HCT116 (cell line): ENCODE measurements around the gene ZBTB47. TPM values are rescaled to one million over a fixed set of nuclear protein-coding genes. Genes with fewer than 3 reads are reported as not detected.

Source experiments
- ATAC-seq: fragments of 200-7000 bp; cut with Tn5 transposase; 2 replicates; pipeline ENCODE4 v1.9.1; 2020; ENCODE audit warnings: mild to moderate bottlenecking, moderate library complexity
- BruUV-seq: library from RNA; stranded (reverse); fragments of 400-500 nt; replicated peaks from 2 replicates; lab custom pipeline; 2021; lab: Mats Ljungman, UMichigan
- CTCF ChIA-PET: fragments of 300-600 bp; sonication (Branson Sonifier 250); formaldehyde crosslinking; loops from one replicate; lab custom pipeline; 2021; ENCODE audit warnings: antibody characterized with exemption; lab: Charles Lee
- POLR2A ChIA-PET: fragments of 300-600, 350-600 bp; sonication (Branson Sonifier 250); formaldehyde crosslinking; loops from one replicate; lab custom pipeline; 2021; ENCODE audit warnings: antibody characterized with exemption; lab: Charles Lee
- RAD21 ChIA-PET, 2 experiments: fragments of 300-600 bp; sonication (Branson Sonifier 250); formaldehyde crosslinking; loops; one replicate each; lab custom pipeline; 2023; ENCODE audit warnings: low total read pairs in 2 of 2; ENCODE audit not compliant: uncharacterized antibody in 2 of 2, unreplicated experiment in 2 of 2, low non-redundant PET in 1 of 2; lab: Charles Lee
- DNase-seq: peaks from one replicate; pipeline ENCODE4 v3.0.0-alpha.2; 2010; ENCODE audit warnings: low read depth, low spot score
- H2AFZ ChIP-seq: fragments of 200-600 bp; shearing (Covaris generic), sonication (generic); 2 replicates; pipeline ENCODE4 v1.6.1; 2017; ENCODE audit warnings: low read depth, mixed run types, mixed read lengths, antibody characterized with exemption, low read length; ENCODE audit not compliant: poor library complexity, severe bottlenecking
- H3K27ac ChIP-seq: 2 replicates; pipeline ENCODE4 v1.5.1; 2012; ENCODE audit warnings: low read depth, low read length
- H3K27me3 ChIP-seq: fragments of 200-600 bp; sonication (generic); 2 replicates; pipeline ENCODE4 v1.6.1; 2016; ENCODE audit warnings: mixed run types, low read length, mixed read lengths; ENCODE audit not compliant: insufficient read depth
- H3K36me3 ChIP-seq, 2 experiments: fragments of 200-500 bp in 1 of 2; fragments of 200-600 bp in 1 of 2; sonication (Bioruptor generic) in 1 of 2; sonication (generic) in 1 of 2; 2 replicates each; pipeline versions ENCODE4 v1.5.1 to v1.6.1; 2014 to 2016; ENCODE audit warnings: low read length in 2 of 2, inconsistent platforms in 1 of 2, mixed read lengths in 1 of 2, mixed run types in 1 of 2; ENCODE audit not compliant: insufficient read depth in 2 of 2, control insufficient read depth in 1 of 2
- H3K4me1 ChIP-seq, 2 experiments: fragments of 200-600 bp in 1 of 2; sonication (generic) in 1 of 2; 2 replicates each; pipeline versions ENCODE4 v1.5.1 to v1.6.1; 2012 to 2017; ENCODE audit warnings: low read length in 2 of 2, inconsistent platforms in 1 of 2, mild to moderate bottlenecking in 1 of 2, mixed read lengths in 1 of 2, mixed run types in 1 of 2, moderate library complexity in 1 of 2; ENCODE audit not compliant: insufficient read depth in 2 of 2, control insufficient read depth in 1 of 2
- H3K4me2 ChIP-seq: fragments of 200-600 bp; sonication (generic); 2 replicates; pipeline ENCODE4 v1.6.1; 2017; ENCODE audit warnings: mixed run types, low read length, mixed read lengths
- H3K4me3 ChIP-seq, 2 experiments: fragments of 200-600 bp in 1 of 2; sonication (generic) in 1 of 2; replicated peaks in 1 of 2; 2 replicates each; pipeline ENCODE4 v1.5.1; 2011 to 2016; ENCODE audit warnings: low read length in 2 of 2, control low read depth in 1 of 2, low read depth in 1 of 2, mild to moderate bottlenecking in 1 of 2, mixed read lengths in 1 of 2, mixed run types in 1 of 2
- H3K79me2 ChIP-seq: fragments of 200-600 bp; sonication (generic); 2 replicates; pipeline ENCODE4 v1.6.1; 2017; ENCODE audit warnings: mild to moderate bottlenecking, mixed run types, low read length, moderate library complexity, mixed read lengths; ENCODE audit not compliant: insufficient read depth
- H3K9ac ChIP-seq: fragments of 200-600 bp; sonication (generic); 2 replicates; pipeline ENCODE4 v1.6.1; 2016; ENCODE audit warnings: low read length, mixed read lengths
- H3K9me2 ChIP-seq: fragments of 200-600 bp; sonication (generic), shearing (Covaris generic); 2 replicates; pipeline ENCODE4 v1.6.1; 2017; ENCODE audit warnings: mixed run types, mild to moderate bottlenecking, moderate library complexity; ENCODE audit not compliant: insufficient read depth
- H3K9me3 ChIP-seq, 2 experiments: fragments of 200-500 bp in 1 of 2; fragments of 200-600 bp in 1 of 2; sonication (Bioruptor generic) in 1 of 2; sonication (generic) in 1 of 2; 2 replicates each; pipeline ENCODE4 v1.6.1; 2014 to 2017; ENCODE audit warnings: low read length in 2 of 2, mixed read lengths in 2 of 2, inconsistent platforms in 1 of 2, low read depth in 1 of 2, mild to moderate bottlenecking in 1 of 2, mixed run types in 1 of 2, moderate library complexity in 1 of 2; ENCODE audit not compliant: control insufficient read depth in 1 of 2, insufficient read depth in 1 of 2
- H4K20me1 ChIP-seq: fragments of 200-600 bp; sonication (generic), shearing (Covaris generic); 2 replicates; pipeline ENCODE4 v1.6.1; 2017; ENCODE audit warnings: mixed run types, mild to moderate bottlenecking, moderate library complexity; ENCODE audit not compliant: insufficient read depth
- CBX3 ChIP-seq: IDR thresholded peaks from 2 replicates; pipeline ENCODE4 v1.6.1; 2012; ENCODE audit warnings: low read depth
- CEBPB ChIP-seq: IDR thresholded peaks from 2 replicates; pipeline ENCODE4 v1.6.1; 2012; ENCODE audit warnings: low read depth
- EGR1 ChIP-seq: IDR thresholded peaks from 2 replicates; pipeline ENCODE4 v1.6.1; 2012; ENCODE audit warnings: low read depth
- ELF1 ChIP-seq: IDR thresholded peaks from 2 replicates; pipeline ENCODE4 v1.6.1; 2012; ENCODE audit warnings: low read depth, borderline replicate concordance
- EZH2phosphoT487 ChIP-seq: fragments of 200-600 bp; IDR thresholded peaks from 2 replicates; pipeline ENCODE4 v1.6.1; 2018; ENCODE audit warnings: antibody characterized with exemption, borderline replicate concordance
- FOSL1 ChIP-seq: IDR thresholded peaks from 2 replicates; pipeline ENCODE4 v1.6.1; 2012; ENCODE audit warnings: low read depth
- JUND ChIP-seq: IDR thresholded peaks from 2 replicates; pipeline ENCODE4 v1.6.1; 2012
- POLR2A ChIP-seq: IDR thresholded peaks from 2 replicates; pipeline ENCODE4 v1.7.0; 2011; ENCODE audit warnings: borderline replicate concordance; ENCODE audit not compliant: insufficient read depth, insufficient read length; ENCODE audit errors: extremely low read depth
- POLR2AphosphoS5 ChIP-seq: IDR thresholded peaks from 2 replicates; pipeline ENCODE4 v1.6.1; 2011; ENCODE audit warnings: mild to moderate bottlenecking, low read depth, low read length, moderate library complexity
- RAD21 ChIP-seq: IDR thresholded peaks from 2 replicates; pipeline ENCODE4 v1.6.1; 2012; ENCODE audit warnings: low read depth, mild to moderate bottlenecking
- SIN3A ChIP-seq: IDR thresholded peaks from 2 replicates; pipeline ENCODE4 v1.6.1; 2012; ENCODE audit warnings: low read depth
- SP1 ChIP-seq: IDR thresholded peaks from 2 replicates; pipeline ENCODE4 v1.6.1; 2012; ENCODE audit warnings: low read depth
- SRF ChIP-seq: IDR thresholded peaks from 2 replicates; pipeline ENCODE4 v1.6.1; 2012; ENCODE audit warnings: low read depth
- TCF7L2 ChIP-seq: IDR thresholded peaks from 2 replicates; pipeline ENCODE4 v1.7.0; 2011; ENCODE audit warnings: borderline replicate concordance, inconsistent platforms; ENCODE audit not compliant: insufficient read depth, insufficient read length; ENCODE audit errors: extremely low read depth
- ZNF274 ChIP-seq: fragments of 200-500 bp; sonication (Bioruptor generic); IDR thresholded peaks from 2 replicates; pipeline ENCODE4 v1.6.1; 2014; ENCODE audit warnings: mild to moderate bottlenecking, low read depth, low read length, inconsistent platforms
- intact Hi-C: fragments of 100-400 bp; cut with micrococcal nuclease; formaldehyde crosslinking; loops from 2 replicates; pipeline ENCODE4 v1.10.0; 2022
- total RNA-seq: library from RNA; stranded (reverse); gene quantifications from one replicate; pipeline ENCODE4 v1.2.1, GENCODE V29; 2021; ENCODE audit not compliant: unreplicated experiment
- TF ChIP-seq, protein P1 (sequence below): IDR thresholded peaks from 2 replicates; pipeline ENCODE4 v1.6.1; 2012
- TF ChIP-seq, protein P2 (sequence below), 3 experiments: fragments of 200-600 bp in 1 of 3; sonication (generic) in 1 of 3; IDR thresholded peaks in 2 of 3; conservative IDR thresholded peaks in 1 of 3; 2 replicates each; pipeline ENCODE4 v1.5.1; 2012 to 2017; ENCODE audit warnings: low read depth in 2 of 3, low read length in 2 of 3, antibody characterized with exemption in 1 of 3, borderline replicate concordance in 1 of 3, control low read depth in 1 of 3, mild to moderate bottlenecking in 1 of 3, mixed read lengths in 1 of 3, mixed run types in 1 of 3, moderate library complexity in 1 of 3; ENCODE audit not compliant: insufficient read depth in 1 of 3

ZBTB47 gene
- total RNA-seq, 1 experiment from 2014 or later = 6.3 TPM

DNA sequence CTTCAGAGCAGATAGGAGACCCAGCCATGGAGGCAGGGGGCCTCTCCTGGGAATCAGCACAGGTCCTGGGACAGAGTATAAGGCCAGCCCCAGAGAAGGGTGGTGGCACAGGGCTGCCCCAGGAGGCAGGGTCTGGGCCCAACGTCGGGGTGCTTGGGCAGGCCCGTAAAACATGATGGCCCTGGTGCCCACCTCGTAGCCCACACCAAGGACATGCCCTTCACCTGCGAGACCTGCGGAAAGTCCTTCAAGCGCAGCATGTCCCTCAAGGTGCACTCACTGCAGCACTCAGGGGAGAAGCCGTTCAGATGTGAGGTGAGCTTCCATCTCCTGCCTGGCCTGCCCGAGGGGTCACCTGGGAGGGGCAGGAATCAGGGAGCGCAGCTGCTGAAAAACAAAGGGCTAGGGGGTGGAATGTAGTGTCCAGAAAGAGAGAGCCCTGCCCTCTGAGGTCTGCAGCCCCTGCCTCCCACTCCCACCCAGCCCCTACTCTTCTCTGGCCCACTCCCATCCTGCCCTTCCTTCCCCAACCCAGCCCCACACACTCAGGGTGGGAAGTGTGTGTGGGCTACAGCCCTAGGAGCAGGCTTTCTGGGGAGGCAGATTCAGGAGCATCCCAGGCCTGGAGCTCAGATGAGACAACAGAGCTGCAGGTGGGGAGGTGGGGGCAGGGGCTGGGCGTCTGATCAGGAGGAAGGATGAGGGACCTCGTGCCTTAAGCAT lies 9.5 kb downstream of the ZBTB47 start:
- intact Hi-C loops = no loop called here
- CTCF ChIA-PET = no interaction called here
- RAD21 ChIA-PET = no interaction called here

More for the DNA sequence above, 9.5 kb downstream of the ZBTB47 start:
- H3K4me1 ChIP-seq = no peaks in the 10 kb centered on the region
- BruUV-seq = no TSS peak
- H3K9me2 ChIP-seq = no peaks in the 10 kb centered on the region
- H4K20me1 ChIP-seq = no peaks in the 10 kb centered on the region
- no peak overlapping the region for H2AFZ ChIP-seq
- TF ChIP-seq SRF = no peak
- no peak for TF ChIP-seq JUND
- no peak for TF ChIP-seq EZH2phosphoT487
- no peak for TF ChIP-seq ZNF274
- no peak for TF ChIP-seq SP1
- TF ChIP-seq, protein P1, sequence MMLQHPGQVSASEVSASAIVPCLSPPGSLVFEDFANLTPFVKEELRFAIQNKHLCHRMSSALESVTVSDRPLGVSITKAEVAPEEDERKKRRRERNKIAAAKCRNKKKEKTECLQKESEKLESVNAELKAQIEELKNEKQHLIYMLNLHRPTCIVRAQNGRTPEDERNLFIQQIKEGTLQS = no peak
- TF ChIP-seq EGR1 = no peak
- TF ChIP-seq SIN3A = no peak
- TF ChIP-seq, protein P2, sequence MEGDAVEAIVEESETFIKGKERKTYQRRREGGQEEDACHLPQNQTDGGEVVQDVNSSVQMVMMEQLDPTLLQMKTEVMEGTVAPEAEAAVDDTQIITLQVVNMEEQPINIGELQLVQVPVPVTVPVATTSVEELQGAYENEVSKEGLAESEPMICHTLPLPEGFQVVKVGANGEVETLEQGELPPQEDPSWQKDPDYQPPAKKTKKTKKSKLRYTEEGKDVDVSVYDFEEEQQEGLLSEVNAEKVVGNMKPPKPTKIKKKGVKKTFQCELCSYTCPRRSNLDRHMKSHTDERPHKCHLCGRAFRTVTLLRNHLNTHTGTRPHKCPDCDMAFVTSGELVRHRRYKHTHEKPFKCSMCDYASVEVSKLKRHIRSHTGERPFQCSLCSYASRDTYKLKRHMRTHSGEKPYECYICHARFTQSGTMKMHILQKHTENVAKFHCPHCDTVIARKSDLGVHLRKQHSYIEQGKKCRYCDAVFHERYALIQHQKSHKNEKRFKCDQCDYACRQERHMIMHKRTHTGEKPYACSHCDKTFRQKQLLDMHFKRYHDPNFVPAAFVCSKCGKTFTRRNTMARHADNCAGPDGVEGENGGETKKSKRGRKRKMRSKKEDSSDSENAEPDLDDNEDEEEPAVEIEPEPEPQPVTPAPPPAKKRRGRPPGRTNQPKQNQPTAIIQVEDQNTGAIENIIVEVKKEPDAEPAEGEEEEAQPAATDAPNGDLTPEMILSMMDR (IDR thresholded peaks at IDR 0.05 in 2 of 3, conservative IDR thresholded peaks at IDR 0.05 in 1 of 3; ENCODE audit: borderline replicate concordance in 1 of 3, insufficient read depth in 1 of 3, low read depth in 2 of 3, low read length in 2 of 3) = no peak
- no peak for TF ChIP-seq FOSL1
- no peak for TF ChIP-seq POLR2A
- no peak for TF ChIP-seq POLR2AphosphoS5
- no peak for TF ChIP-seq RAD21
- TF ChIP-seq TCF7L2 = no peak
- TF ChIP-seq CEBPB = no peak
- no peak for TF ChIP-seq ELF1
- TF ChIP-seq CBX3 = no peak
- no peak overlapping the region for H3K4me2 ChIP-seq
- no peak overlapping the region for H3K4me3 ChIP-seq
- DNase-seq (no peak), ATAC-seq (no peak)
- no peak overlapping the region for H3K9ac ChIP-seq
- H3K27ac ChIP-seq = no peak overlapping the region
- no peaks in the 10 kb centered on the region for H3K27me3 ChIP-seq
- H3K36me3 ChIP-seq = 0 out of 4 replicates have a peak, but pooled peaks cover 0 to 3% of the 10 kb centered on the region in 2 experiments
- POLR2A ChIA-PET = no interaction called here
- H3K9me3 ChIP-seq = no peaks in the 10 kb centered on the region
- H3K79me2 ChIP-seq = no peaks in the 10 kb centered on the region
